HT1080 (cell line): ENCODE measurements around the gene ACSM4. TPM values are rescaled to one million over a fixed set of nuclear protein-coding genes. Genes with fewer than 3 reads are reported as not detected.
"Not testable (repeated sequence)": the region's sequence is repeated elsewhere in the genome, so short reads cannot be mapped to it uniquely, and the experiment has no call there.

Source experiments
- DNase-seq: peaks from one replicate; pipeline ENCODE4 v3.0.0-alpha.2; 2015; ENCODE audit warnings: low read depth
- polyA plus RNA-seq, 2 experiments: library from polyadenylated mRNA; depleted of rRNA; stranded (reverse); fragments of >200 nt; gene quantifications; 2 replicates each; pipeline ENCODE4 v1.2.3, GENCODE V29; 2015
- total RNA-seq: library from RNA; depleted of rRNA; stranded (reverse); fragments of >200 nt; shearing (Covaris generic); gene quantifications from 2 replicates; pipeline ENCODE4 v1.2.3, GENCODE V29; 2014; rRNA removed

The ACSM4 gene, protein sequence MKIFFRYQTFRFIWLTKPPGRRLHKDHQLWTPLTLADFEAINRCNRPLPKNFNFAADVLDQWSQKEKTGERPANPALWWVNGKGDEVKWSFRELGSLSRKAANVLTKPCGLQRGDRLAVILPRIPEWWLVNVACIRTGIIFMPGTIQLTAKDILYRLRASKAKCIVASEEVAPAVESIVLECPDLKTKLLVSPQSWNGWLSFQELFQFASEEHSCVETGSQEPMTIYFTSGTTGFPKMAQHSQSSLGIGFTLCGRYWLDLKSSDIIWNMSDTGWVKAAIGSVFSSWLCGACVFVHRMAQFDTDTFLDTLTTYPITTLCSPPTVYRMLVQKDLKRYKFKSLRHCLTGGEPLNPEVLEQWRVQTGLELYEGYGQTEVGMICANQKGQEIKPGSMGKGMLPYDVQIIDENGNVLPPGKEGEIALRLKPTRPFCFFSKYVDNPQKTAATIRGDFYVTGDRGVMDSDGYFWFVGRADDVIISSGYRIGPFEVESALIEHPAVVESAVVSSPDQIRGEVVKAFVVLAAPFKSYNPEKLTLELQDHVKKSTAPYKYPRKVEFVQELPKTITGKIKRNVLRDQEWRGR
- total RNA-seq = not detected in 2 replicates
- not detected in 2 replicates for polyA plus RNA-seq (2015; cell fraction: cytosol; rRNA removed)
- not detected in 2 replicates for polyA plus RNA-seq (2015; cell fraction: nucleus; rRNA removed)

GRCh38 chr12:7303772-7304171 lies at the start of gene ACSM4:
TSS of gene ACSM4 (plus strand) at chr12:7304072. CDS start at chr12:7304332, 260 bp downstream.
- DNase-seq = no peak

- DNase-seq = no peak
These were observed 44.8 kb upstream of the ACSM4 start for GRCh38 chr12:7259060-7259459.

DNA sequence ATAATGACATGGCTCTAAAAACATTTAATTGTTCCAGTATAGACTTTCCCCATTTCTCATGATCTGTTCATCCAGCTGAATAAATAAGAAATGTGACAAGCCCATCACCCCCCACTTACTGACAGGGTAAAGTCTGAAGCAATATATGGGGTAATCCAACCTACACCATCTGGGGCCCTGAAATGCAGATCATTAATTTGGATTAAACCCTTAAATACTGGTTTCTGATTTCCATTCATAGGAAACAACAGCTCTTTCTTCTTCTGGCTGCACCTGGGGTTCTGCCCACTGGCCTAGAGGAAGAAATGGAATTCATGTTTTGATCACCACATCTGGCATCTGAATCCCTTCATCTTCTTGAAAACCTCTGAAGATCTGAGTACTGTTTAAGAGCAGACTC lies 39.3 kb upstream of the ACSM4 start:
- DNase-seq = no peak

DNA sequence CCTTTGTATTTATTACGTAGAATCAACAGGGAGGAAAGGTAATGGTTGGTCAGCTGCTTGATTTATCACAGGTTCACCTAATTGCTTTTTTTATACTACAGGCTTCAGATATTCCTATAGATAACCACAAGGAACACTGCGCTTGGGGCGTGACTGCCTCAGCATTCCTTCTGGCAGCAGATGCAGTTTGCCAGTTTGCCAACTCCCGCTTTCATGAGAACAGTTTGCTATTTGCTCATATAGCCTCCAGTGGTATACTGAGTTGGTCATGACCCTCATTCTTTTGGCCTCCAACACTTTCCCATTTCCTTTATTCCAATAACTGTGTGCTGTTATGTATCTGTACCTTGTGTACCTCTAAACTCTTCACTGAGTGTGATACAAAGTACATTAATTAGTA lies 38.6 kb upstream of the ACSM4 start:
- DNase-seq = no peak

GRCh38 chr12:7269273-7269672 lies 34.6 kb upstream of the ACSM4 start:
- DNase-seq = peak; percentile 38

DNA sequence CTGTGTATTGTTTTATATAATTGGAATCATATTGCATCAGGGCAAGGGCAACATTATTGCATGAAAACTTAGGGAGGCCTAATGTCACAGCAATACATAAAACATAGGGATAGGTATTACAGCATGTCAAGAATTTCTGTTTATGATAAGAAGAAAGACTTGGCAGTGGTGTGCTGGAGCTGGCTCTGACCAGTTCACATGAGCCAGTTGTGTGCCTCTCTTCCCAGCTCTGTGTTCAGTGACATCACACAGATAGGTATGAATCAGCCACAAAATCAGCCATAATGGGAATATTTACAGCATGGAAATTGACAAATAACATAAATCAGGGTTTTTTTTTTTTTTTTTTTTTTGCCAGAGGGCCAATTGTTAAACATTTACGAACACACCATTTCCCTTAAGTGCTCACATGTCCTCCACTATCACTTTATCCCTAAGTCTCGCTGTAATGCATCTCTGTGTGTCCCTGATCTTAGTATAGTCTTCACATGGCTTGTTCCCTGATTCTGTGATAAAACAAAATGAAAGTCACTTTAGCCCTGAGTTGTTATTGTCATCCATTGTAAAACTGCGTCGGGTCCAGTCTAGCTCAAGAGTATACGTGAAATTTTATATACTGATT lies 31.9 kb upstream of the ACSM4 start:
- DNase-seq = no peak

DNA sequence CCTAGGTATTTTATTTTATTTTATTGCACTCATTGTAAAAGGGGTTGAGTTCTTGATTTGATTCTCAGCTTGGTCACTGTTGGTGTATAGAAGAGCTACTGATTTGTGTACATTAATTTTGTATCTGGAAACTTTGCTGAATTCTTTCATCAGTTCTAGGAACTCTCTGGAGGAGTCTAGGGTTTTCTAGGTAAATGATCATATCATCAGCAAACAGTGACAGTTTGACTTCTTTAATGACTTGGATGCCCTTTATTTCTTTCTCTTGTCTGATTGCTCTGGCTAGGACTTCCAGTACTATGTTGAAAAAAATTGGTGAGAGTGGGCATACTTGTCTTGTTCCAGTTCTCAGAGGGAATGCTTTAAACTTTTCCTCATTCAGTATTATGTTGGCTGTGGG lies 28.4 kb upstream of the ACSM4 start:
- DNase-seq = not testable (repeated sequence)

DNA sequence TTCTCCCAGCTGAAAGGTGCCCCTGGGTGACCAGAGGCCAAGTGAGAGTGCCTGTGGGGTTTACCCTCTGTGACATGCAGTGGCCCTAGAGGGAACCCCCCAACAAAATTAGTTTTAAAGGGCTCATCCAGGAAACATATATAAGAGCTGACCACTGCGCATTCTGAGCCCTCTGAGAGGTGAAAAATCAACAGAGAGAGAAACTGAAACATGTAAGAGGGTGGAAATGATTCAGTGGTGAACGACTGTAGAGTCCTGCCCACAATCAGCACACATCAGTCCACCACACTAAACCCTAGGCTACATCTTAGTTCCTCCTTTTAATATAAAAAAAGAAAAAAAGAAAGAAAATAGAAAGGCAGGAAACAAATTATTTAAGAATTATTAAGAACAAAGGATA lies 21.0 kb upstream of the ACSM4 start:
- no peak for DNase-seq

- no peak for DNase-seq
These were observed 14.1 kb upstream of the ACSM4 start for GRCh38 chr12:7289743-7290142.

DNA sequence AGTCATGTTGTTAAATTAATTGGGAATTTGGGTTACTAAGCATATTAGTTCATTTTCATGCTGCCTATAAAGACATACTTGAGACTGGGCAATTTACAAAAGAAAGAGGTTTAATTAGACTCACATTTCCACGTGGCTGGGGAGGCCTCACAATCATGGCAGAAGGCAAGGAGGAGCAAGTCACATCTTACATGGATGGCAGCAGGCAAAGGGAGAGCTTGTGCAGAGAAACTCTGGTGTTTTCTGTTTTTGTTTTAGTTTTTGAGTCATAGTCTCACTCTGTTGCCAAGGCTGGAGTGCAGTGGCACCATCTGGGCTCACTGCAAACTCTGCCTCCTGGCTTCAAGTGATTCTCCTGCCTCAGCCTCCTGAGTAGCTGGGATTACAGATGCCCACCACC lies 13.3 kb upstream of the ACSM4 start:
- DNase-seq = not testable (repeated sequence)

GRCh38 chr12:7292300-7292699 lies 11.6 kb upstream of the ACSM4 start:
- DNase-seq = no peak

GRCh38 chr12:7293670-7294069 lies 10.2 kb upstream of the ACSM4 start:
- DNase-seq = no peak

GRCh38 chr12:7295529-7295928 lies 8.3 kb upstream of the ACSM4 start:
- no peak for DNase-seq

- DNase-seq = no peak
These were observed 6.0 kb upstream of the ACSM4 start for GRCh38 chr12:7297865-7298264.

DNA sequence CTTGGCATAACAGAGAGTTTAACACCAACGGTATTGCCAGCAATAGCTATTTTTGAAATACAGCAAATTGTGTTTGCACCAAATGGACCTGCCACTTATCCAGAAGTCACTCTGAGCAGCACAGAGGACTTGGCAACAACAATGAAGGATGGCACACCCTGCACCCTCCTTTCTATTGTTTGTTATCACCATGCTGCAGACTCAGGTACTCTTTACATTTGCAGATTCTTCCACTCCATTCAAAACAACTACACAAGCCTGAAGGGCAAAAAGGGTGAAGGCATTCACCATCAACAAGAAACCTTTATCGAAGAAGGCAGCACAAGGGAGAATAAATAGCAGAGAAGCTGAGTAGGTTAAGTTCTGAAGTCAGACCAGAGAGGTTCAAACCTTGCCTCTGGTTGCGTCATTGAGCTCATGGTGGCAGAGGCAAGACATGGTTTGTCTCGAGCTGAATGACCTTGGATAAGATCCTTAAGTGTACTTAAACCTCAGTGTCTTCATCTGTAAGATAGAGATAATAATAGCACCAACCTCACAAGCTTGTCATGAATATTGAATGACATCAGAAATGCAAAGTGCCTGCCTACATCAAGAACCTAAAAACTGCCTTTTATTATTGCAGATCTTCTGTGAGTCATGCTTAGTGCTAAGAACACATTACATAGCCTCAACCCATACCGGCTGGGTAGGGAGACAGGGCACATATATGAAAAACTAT lies 1.4 kb upstream of the ACSM4 start:
- no peak for DNase-seq

- peak; percentile 11 for DNase-seq
These were observed 642 bp upstream of the ACSM4 start for GRCh38 chr12:7303230-7303629.

DNA sequence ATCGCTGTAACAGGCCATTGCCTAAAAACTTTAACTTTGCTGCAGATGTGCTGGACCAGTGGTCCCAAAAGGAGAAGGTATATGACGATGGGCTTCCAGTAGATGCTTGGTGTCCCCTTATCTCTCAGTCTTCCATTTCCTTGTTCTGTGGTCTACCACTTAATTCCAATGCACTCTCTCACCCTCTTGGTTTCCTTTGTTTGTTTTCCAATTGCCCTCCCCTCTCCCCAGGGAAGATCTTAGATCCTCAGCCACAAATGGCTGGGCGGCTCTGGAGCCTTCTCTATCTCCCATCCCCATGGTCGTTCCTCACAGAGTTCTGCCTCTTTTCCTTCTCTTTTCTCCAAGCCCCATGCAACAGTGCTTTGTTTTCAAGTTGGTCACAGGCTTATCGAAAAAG lies 584 bp downstream of the ACSM4 start:
- peak; percentile 36 for DNase-seq

DNA sequence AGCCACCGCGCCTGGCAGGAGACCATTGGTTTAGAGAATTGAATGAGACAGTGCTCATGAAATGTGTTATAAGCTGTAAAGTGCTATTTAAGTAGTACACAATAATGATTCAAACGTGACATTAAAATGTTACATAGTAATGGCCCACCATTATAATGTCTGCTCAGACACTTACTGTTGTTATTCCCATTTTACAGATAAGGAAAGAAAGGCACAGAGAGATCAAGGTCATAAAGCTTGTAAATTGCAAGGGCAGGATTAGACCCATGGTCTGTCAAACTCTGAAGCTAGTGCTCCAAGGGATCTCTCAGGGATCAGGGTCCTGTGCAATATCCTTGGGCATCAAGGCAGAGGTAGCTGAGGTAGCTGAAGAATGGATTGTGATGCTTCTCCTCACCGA lies 6.2 kb downstream of the ACSM4 start:
- no peak for DNase-seq

DNA sequence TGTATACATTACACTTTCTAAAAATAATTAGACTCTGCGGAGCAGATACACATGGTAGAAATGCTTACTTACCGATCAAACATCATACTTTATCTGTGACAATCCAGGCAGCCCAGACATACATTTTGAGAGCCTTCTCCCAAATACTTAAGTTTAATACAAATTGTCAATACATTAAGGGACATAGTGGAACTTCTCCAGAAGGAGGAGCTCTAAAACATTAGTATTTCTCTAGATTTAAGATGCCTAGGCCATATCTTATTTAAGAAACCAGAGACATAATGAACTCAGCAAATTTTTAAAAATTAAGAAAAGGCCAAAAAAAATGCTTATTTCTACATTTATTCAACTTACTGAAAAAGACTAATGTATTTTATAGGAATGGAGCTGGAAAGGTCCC lies 16.1 kb downstream of the ACSM4 start:
- no peak for DNase-seq

DNA sequence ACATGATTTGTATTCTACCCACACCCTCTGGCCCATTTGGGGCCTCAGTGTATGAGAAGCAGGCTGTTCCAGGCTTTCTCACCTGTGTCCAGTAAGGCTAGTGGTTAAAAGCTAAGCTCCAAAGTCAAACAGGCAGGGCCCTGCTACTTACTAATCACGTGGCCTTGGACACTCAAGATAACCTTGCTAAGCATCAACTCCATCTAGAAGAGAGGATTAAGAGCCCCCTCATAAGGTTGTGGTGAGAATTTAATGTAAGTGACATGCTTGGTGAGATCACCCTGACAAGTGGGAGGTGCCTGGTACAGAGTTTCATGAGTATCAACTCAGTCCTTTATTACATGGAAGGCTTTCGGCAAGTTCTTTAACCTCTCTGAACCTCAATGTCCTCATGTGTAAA lies 17.8 kb downstream of the ACSM4 start:
- no peak for DNase-seq

GRCh38 chr12:7322599-7322998 lies 18.7 kb downstream of the ACSM4 start:
- no peak for DNase-seq

DNA sequence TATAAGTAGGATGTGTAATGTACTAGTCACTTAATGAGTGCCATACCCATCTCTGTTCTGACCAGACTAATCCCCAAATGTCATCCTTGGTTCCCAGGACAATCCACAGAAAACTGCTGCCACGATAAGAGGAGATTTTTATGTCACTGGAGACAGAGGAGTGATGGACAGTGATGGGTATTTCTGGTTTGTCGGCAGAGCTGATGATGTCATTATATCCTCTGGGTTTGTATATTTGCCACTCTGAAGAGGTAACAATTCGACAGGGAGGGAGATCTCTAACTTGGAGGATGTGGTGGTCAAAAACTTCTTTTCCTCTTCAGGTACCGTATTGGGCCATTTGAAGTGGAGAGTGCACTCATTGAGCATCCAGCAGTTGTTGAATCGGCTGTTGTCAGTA lies 20.3 kb downstream of the ACSM4 start:
- DNase-seq = no peak
